HG03521 (cell line): ENCODE measurements around the gene CSH2.
"Not testable (repeated sequence)": the region's sequence is repeated elsewhere in the genome, so short reads cannot be mapped to it uniquely, and the experiment has no call there.

Experiments used
- ATAC-seq: cut with Tn5 transposase; IDR thresholded peaks from one replicate; pipeline ENCODE4 v1.9.1; 2021; ENCODE audit warnings: mild to moderate bottlenecking, moderate library complexity; ENCODE audit not compliant: unreplicated experiment

The CSH2 gene

DNA sequence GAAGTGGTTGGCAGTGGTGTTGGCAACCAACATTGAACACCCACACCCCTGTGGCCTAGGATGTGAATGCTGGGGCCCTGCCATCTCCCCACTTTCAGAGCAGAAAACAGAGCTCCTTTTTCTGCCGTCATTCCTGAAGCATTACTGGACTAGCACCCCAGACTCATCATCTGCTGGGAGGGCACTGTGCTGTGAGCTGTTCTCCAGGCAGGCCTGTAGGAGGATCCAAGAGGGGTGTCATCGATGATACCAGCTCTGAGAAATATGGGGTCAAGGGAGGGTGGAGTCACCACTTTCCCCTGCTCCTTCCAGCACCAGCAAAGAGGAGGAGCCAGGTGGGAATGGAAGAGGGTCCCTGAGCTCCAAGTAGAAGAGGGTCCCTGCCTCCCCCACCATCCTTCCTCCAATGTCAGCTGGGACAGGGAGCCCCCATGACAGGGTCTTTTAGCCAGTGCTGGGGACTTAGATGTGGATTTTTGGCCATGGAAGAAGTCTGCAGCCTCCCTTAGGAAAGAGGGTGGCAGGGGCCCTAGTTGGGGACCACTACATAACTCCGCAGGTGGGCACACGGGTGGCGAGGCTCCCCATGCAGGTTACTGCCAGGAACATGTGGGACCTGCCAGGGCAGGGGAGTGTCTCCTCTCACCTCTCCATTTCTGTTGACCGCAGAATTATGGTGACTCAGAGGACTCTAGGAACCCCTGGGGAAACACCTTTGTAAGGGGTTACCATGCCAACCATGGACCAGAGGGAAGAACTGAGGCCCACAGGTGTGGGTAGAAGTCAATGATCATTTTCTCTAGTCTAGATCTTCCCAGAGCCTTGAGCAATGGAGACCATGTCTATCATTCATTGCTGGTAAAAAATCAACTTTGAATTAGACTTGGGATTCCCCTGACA lies 25.7 kb upstream of the CSH2 start:
- ATAC-seq: not testable (repeated sequence)

GRCh38 chr17:63896524-63897354 lies 23.3 kb upstream of the CSH2 start, which contains the start of gene CSH1:
TSS of gene CSH1 (minus strand) at chr17:63896574. CDS start at chr17:63896511, 63 bp downstream.
- ATAC-seq: not testable (repeated sequence)

- ATAC-seq: not testable (repeated sequence)
Observed at GRCh38 chr17:63894821-63895220, 21.3 kb upstream of the CSH2 start.

- not testable (repeated sequence) for ATAC-seq
Observed at GRCh38 chr17:63894021-63894420, 20.5 kb upstream of the CSH2 start.

DNA sequence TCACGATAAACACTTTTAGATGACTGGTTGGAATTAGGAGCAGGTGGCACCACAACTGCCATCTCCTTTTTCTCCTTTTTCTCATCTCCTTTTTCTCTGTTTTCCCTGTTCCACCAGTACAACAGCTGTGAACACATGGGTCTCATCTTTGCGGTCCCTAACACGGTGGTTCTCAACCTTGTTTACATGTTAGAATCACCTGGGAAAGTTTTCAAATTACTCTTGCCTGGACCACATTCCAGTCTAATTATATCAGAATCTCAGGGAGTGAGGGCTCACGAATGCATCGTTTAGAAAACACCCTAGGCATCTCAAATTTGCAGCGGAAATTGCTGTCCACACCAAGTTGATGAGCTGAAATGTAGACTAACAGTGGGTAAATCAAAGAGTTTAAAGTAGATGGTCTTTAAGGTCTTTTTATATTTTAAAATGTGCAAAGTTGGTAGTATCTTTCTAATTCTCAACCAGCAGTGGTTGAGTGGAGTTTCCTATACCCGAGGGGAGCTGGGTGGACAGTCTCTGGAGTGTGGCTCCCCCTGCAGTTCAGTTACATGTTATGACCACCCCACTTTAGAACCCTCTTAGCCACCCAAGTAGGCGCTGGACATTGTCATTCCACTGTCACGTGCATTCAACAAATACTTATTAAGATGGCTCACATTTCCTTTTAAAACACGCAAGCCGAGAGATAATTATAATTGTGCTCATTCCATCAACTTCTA lies 19.0 kb upstream of the CSH2 start:
- ATAC-seq: not testable (repeated sequence)

DNA sequence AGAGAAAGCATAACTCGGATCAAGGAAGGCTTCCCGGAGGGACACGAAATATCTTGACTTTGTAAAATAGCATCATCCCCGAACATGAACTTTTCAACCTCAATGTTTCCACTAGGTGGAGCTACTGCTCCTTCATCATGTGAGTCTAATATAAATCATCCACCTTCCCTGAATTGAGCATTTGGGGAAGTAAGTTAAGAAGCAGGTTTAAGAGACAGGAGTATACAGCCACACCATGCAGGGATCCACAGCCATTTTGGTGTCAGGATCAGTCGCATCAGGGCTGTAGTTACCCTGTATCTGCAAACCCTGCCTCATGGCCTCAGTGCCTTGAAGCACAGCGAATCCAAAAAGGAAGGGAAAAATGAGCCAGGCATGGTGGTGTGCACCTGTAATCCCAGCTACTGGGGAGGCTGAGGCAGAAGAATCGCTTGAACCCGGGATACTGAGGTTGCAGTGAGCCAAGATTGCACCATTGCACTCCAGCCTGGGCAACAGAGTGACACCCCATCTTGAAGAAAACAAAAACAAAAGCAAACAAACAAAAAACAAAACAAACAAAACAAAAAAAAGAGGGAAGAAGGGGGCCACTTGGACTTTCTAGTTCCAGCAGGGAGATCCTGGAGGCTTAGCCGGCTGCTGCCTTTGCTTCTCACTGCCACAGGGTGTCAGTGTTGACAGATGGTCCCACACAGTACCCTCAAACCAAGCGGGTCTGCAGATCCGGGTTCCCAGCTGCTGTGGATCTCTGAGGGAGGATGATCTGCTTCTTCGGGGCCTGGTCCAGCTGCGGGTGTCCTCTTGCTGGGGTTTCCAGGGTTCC lies 15.8 kb upstream of the CSH2 start:
- not testable (repeated sequence) for ATAC-seq

- not testable (repeated sequence) for ATAC-seq
Observed at GRCh38 chr17:63885119-63885518, 11.6 kb upstream of the CSH2 start.

- not testable (repeated sequence) for ATAC-seq
Observed at GRCh38 chr17:63882626-63883126, 9.2 kb upstream of the CSH2 start.

DNA sequence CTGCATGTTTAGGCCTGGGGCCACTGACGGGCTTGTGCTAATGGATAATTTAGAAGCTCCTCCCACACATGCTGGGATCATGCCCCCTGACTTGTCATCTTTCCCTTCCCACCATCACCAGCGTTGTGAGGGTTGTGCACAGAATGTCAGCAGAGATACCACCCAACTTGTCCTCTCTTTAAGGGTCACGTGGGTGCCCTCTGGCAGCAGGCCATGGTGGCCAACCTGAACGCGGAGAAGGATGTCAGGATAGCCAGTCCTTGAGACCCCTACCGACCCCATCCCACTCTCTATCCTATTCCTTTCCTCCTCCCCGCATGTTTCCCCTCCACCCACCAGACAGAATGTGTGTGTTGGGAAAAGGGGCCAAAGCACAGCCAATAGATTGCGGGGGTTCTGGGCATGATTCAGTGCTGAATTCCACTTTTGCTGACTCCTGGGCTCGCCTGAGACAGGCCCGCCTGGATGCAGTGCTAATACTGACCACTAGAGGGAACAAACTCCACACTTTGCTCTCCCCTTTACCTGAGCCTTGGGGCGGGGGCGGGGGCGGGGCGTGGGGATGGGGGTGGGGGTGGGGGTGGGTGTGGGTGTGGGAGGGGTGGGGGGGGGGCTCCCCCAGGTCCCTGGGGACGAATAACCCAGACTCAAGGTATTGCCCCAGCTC lies 8.6 kb upstream of the CSH2 start, which contains the start of gene GH2:
TSS of gene GH2 (minus strand) at position 10 of the 667 bp plus-strand sequence. CDS start 143 bp downstream, outside the sequence.
- ATAC-seq: no peak

GRCh38 chr17:63881337-63881736 lies 7.9 kb upstream of the CSH2 start:
- ATAC-seq: not testable (repeated sequence)

DNA sequence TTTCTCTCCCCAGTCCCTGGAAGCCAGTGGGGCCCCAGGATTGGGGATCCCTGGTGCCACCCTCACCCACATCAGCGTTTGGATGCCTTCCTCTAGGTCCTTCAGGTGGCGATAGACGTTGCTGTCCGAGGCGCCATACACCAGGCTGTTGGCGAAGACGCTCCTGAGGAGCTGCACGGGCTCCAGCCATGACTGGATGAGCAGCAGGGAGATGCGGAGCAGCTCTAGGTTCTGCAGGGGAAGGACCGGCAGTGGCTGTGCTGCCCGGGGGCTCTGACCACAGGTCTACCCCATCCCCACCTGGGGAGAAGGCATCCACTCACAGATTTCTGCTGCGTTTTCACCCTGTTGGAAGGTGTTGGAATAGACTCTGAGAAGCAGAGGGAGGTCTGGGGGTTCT lies 7.2 kb upstream of the CSH2 start:
- no peak for ATAC-seq

DNA sequence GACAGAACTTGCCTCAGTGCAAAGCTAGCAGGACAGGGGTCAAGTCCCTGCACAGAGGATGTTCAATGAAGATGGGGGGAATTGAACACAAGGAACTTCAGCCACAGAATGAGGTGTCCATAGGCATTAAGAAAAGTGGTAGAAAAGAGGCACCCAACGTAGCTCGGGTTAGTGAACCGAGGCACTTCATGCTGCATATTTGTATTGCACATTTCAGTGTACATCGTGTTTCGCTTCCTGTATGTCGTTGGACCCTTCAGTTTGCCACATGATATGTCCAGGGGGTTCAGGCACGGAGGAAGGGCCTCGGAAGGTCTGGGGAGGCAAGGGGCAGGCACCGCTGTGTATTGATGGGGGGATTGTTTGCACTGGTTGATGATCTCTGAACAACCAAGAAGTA lies 4.9 kb upstream of the CSH2 start:
- not testable (repeated sequence) for ATAC-seq

- not testable (repeated sequence) for ATAC-seq
Observed at GRCh38 chr17:63874693-63875092, 1.2 kb upstream of the CSH2 start.

GRCh38 chr17:63874061-63874626 lies 667 bp upstream of the CSH2 start:
- ATAC-seq: not testable (repeated sequence)

DNA sequence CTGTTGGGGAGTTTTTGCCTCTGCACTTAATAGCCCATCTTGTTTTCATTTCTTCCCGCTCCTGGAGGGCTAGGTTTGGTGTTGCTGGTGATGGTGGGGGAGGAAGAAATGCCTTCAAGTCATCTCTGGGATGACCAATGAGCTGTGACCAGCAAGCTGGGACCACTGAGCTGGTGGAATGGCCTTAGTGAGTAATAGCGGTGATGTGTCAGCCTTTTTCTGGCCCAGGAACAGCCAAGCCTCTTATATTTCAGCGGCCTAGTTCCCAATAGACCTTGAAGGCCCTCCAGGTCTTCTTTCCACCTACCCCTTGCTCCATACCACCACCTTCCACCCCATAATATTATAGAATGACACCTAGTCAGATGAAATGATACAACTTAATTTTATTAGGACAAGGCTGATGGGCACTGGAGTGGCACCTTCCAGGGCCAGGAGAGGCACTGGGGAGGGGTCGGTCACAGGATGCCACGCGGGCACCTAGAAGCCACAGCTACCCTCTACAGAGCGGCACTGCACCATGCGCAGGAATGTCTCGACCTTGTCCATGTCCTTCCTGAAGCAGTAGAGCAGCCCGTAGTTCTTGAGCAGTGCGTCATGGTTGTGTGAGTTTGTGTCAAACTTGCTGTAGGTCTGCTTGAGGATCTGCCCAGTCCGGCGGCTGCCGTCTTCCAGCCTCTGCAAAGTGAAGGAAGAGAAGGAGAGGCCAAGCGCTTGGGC lies 1.7 kb downstream of the CSH2 start:
- not testable (repeated sequence) for ATAC-seq

GRCh38 chr17:63870292-63870665 lies 3.2 kb downstream of the CSH2 start:
- ATAC-seq: not testable (repeated sequence)

- not testable (repeated sequence) for ATAC-seq
Observed at GRCh38 chr17:63869491-63870291, 3.8 kb downstream of the CSH2 start.
